Measurements from ENCODE around the gene AOX1. TPM values are rescaled to one million over a fixed set of nuclear protein-coding genes. Genes with fewer than 3 reads are reported as not detected.

Gene AOX1
- total RNA-seq, 1 experiment from 2014 or later, result 3.5 TPM

- H3K23ac ChIP-seq (ENCODE audit: insufficient read length, low read depth, low read length), result no peak overlapping the region
- H4K5ac ChIP-seq (ENCODE audit: insufficient read length, low read depth, low read length), result no peak overlapping the region
- H2BK12ac ChIP-seq (ENCODE audit: insufficient read length, low read depth, low read length), result no peak overlapping the region
- no peak overlapping the region for H3K4me3 Mint-ChIP-seq
- H3K9me3 Mint-ChIP-seq, result no peaks in the 10 kb centered on the region
- H3T11ph ChIP-seq (ENCODE audit: low read length), result no peak overlapping the region
- H3K9me3 ChIP-seq (ENCODE audit: control insufficient read depth, low read depth, low read length), result no peaks in the 10 kb centered on the region
- no peaks in the 10 kb centered on the region for H3K36me3 Mint-ChIP-seq (ENCODE audit: insufficient read depth in 1 of 3, low read depth in 3 of 3)
- no CpG with 5 or more reads among the region's 4 CpGs for WGBS (ENCODE audit: extremely low coverage, insufficient read length, low lambda C conversion rate)
- no peak overlapping the region for H3K27ac ChIP-seq (ENCODE audit: insufficient read length, low read depth, low read length)
- H3K56ac ChIP-seq (ENCODE audit: insufficient read length, low read depth, low read length), result no peak overlapping the region
- no peaks in the 10 kb centered on the region for H3K23me2 ChIP-seq (ENCODE audit: insufficient read length, low read depth, low read length, poor library complexity, severe bottlenecking)
- H3K4me1 ChIP-seq (ENCODE audit: insufficient read depth, low read length), result no peaks in the 10 kb centered on the region
- no peaks in the 10 kb centered on the region for H4K20me1 ChIP-seq (ENCODE audit: control insufficient read depth, insufficient read depth, insufficient read length)
- no peak overlapping the region for H2AK5ac ChIP-seq (ENCODE audit: insufficient read length, low read length)
- no peak overlapping the region for H2AFZ ChIP-seq (ENCODE audit: low read length)
- H2BK120ac ChIP-seq (ENCODE audit: low read depth, low read length, poor library complexity, severe bottlenecking), result no peak overlapping the region
- no peak overlapping the region for H2BK5ac ChIP-seq (ENCODE audit: insufficient read length, low read length)
- H3K4me2 ChIP-seq (ENCODE audit: insufficient read depth, insufficient read length, low read length), result no peak overlapping the region
- H3K27ac Mint-ChIP-seq, result no peak overlapping the region
- no peak overlapping the region for H3K18ac ChIP-seq (ENCODE audit: insufficient read length, low read depth, low read length)
- no peaks in the 10 kb centered on the region for H3K79me1 ChIP-seq (ENCODE audit: insufficient read depth, low read depth, low read length, poor library complexity, severe bottlenecking)
- H2BK15ac ChIP-seq (ENCODE audit: low read depth, low read length), result no peak overlapping the region
- no peak for TF ChIP-seq CTCF (conservative IDR thresholded peaks at IDR 0.05)
- H3K79me2 ChIP-seq (ENCODE audit: insufficient read depth, low read length), result no peaks in the 10 kb centered on the region
- no peak overlapping the region for H3K9ac ChIP-seq (ENCODE audit: extremely low read depth, insufficient read length, low read length)
- no peak for DNase-seq
- no peaks in the 10 kb centered on the region for H3K4me1 Mint-ChIP-seq
- no peak overlapping the region for H4K91ac ChIP-seq (ENCODE audit: insufficient read length, low read depth, low read length)
- H2BK20ac ChIP-seq (ENCODE audit: low read depth, low read length, poor library complexity, severe bottlenecking), result no peak overlapping the region
- no peak overlapping the region for H4K8ac ChIP-seq (replicated peaks; ENCODE audit: insufficient read length, low read depth, low read length)
- no peaks in the 10 kb centered on the region for H3K27me3 Mint-ChIP-seq (ENCODE audit: low read depth)
- H3K4ac ChIP-seq (ENCODE audit: low read depth, low read length), result no peak overlapping the region
- H3K14ac ChIP-seq (ENCODE audit: insufficient read depth, low read length), result no peak overlapping the region
- H3K27me3 ChIP-seq (ENCODE audit: insufficient read depth, low read length), result no peaks in the 10 kb centered on the region
These were observed 27.9 kb downstream of the AOX1 start for GRCh38 chr2:200613692-200614091.

Data from H9 (cell line).